Lower leg skin (tissue), 3 donors: ENCODE measurements around the gene THRA.

ENCODE experiments used
- POLR2A ChIP-seq, 2 donors: fragments of 450-650 bp; IDR thresholded peaks; one replicate each; pipeline ENCODE4 v1.6.1; 2016 to 2017; ENCODE audit warnings: antibody characterized with exemption in 2 of 2, mild to moderate bottlenecking in 1 of 2, moderate library complexity in 1 of 2
- TF ChIP-seq, protein P1 (sequence below), 3 donors: fragments of 450-650 bp; IDR thresholded peaks; one replicate each; pipeline ENCODE4 v1.5.1; 2016; ENCODE audit warnings: antibody characterized with exemption in 3 of 3, mild to moderate bottlenecking in 3 of 3, moderate library complexity in 2 of 3

DNA sequence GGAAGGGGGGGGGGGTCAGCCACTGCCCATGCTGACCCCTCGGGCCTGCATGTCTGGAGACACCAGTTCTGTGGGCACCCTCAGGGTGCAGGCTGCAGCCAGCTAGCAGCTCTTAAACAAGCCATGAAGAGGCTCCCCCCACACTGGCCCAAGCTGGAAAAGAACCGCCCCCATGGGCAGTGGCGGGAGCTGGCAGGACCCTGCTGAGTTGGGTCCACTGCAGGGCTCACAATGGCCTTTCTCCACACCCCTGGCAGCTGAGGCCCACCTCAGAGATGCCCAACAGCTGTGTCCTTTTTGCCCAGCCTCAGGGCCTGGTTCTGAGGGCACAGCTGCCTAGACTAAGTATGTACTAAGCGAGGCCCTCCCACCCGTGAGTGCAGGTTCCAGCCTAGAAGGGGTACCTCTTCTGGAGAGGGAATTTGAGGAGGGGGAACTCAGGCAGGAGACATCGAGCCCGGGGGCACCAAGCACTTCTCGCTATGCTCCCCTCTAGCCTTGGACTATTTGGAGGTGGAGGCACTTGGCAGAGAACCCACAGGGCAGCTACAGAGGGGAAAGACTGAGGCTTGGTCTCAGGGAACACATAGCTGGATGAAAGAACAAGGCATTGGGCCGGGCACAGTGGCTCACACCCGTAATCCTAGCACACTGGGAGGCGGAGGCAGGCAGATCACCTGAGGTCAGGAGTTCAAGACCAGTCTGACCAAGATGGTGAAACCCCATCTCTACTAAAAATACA, 3.2 kb downstream of the THRA start:
- no peak for TF ChIP-seq POLR2A (IDR thresholded peaks at IDR 0.05)
- TF ChIP-seq, protein P1, sequence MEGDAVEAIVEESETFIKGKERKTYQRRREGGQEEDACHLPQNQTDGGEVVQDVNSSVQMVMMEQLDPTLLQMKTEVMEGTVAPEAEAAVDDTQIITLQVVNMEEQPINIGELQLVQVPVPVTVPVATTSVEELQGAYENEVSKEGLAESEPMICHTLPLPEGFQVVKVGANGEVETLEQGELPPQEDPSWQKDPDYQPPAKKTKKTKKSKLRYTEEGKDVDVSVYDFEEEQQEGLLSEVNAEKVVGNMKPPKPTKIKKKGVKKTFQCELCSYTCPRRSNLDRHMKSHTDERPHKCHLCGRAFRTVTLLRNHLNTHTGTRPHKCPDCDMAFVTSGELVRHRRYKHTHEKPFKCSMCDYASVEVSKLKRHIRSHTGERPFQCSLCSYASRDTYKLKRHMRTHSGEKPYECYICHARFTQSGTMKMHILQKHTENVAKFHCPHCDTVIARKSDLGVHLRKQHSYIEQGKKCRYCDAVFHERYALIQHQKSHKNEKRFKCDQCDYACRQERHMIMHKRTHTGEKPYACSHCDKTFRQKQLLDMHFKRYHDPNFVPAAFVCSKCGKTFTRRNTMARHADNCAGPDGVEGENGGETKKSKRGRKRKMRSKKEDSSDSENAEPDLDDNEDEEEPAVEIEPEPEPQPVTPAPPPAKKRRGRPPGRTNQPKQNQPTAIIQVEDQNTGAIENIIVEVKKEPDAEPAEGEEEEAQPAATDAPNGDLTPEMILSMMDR (IDR thresholded peaks at IDR 0.05) = no peak
